Adrenal gland (tissue), 12 donors: Measurements from ENCODE around the gene PMP22. TPM values are rescaled to one million over a fixed set of nuclear protein-coding genes. Genes with fewer than 3 reads are reported as not detected.

Source experiments
- DNase-seq, 7 donors: peaks; one replicate each; pipeline ENCODE4 v3.0.0-alpha.2; 2019 to 2020
- H3K27ac ChIP-seq, 5 donors: fragments of 200-600 bp; sonication (generic) in 4 of 5; 1 replicate in 3 of 5; 2 replicates in 2 of 5; pipeline versions ENCODE4 v1.5.1 to v1.8.0; 2016 to 2020; ENCODE audit warnings: mild to moderate bottlenecking in 1 of 5
- H3K27me3 ChIP-seq: fragments of 200-600 bp; 2 replicates; pipeline ENCODE4 v1.8.0; 2021
- H3K36me3 ChIP-seq, 2 donors: fragments of 200-600 bp; replicated peaks in 1 of 2; 1 replicate in 1 of 2; 2 replicates in 1 of 2; pipeline versions ENCODE4 v1.5.1 to v1.8.0; 2018 to 2022
- H3K4me1 ChIP-seq, 2 donors: fragments of 200-600 bp; replicated peaks in 1 of 2; 1 replicate in 1 of 2; 2 replicates in 1 of 2; pipeline versions ENCODE4 v1.5.1 to v1.8.0; 2018 to 2021
- H3K4me3 ChIP-seq, 4 donors: fragments of 200-600 bp; sonication (generic) in 3 of 4; one replicate each; pipeline ENCODE4 v1.5.1; 2016 to 2018
- H3K9me3 ChIP-seq, 3 donors: fragments of 200-600 bp; sonication (generic) in 1 of 3; replicated peaks in 1 of 3; 1 replicate in 2 of 3; 2 replicates in 1 of 3; pipeline versions ENCODE4 v1.5.1 to v1.8.0; 2016 to 2021
- POLR2A ChIP-seq, 2 donors: fragments of 450-650 bp; IDR thresholded peaks; one replicate each; pipeline ENCODE4 v1.6.1; 2017; ENCODE audit warnings: antibody characterized with exemption in 2 of 2, mild to moderate bottlenecking in 2 of 2, moderate library complexity in 1 of 2
- WGBS, 4 donors: extraction: QIAGEN DNeasy Blood & Tissue Kit in 2 of 4; methylation state at CpG; one replicate each; pipeline versions ENCODE4 v1.1.5 to v1.1.7; 2013 to 2017; 5-methylcytosine and 5-hydroxymethylcytosine counted together
- intact Hi-C, 2 donors: fragments of 100-400 bp; cut with DNase I; formaldehyde crosslinking; loops; one replicate each; pipeline versions ENCODE4 v1.14.1 to v1.15.0; 2022 to 2023
- polyA plus RNA-seq, 3 donors: library from polyadenylated mRNA; stranded (reverse); fragments of 200-250 nt in 2 of 3; fragments of 350-450 nt in 1 of 3; fragmentation: Illumina TruSeq in 1 of 3; extraction: RNeasy Lipid Tissue Mini Kit (QIAGEN cat#74804) in 1 of 3; gene quantifications; one replicate each; pipeline ENCODE4 v1.2.3, GENCODE V29; 2013 to 2014
- total RNA-seq, 9 donors: library from RNA; depleted of rRNA in 4 of 9; stranded (reverse); fragments of >200 nt in 4 of 9; fragments of 120-200 nt in 1 of 9; fragmentation: NEBNext Ultra II Directional in 1 of 9; extraction: Animal tissue kit (Norgen Biotek cat#: 25700) in 1 of 9; gene quantifications; one replicate each; pipeline versions ENCODE4 v1.1.0 to v1.2.4, GENCODE V29; 2013 to 2023
- TF ChIP-seq, protein P1 (sequence below), 6 experiments: fragments of 450-650 bp in 4 of 6; fragments of 200-600 bp in 2 of 6; sonication (generic) in 1 of 6; IDR thresholded peaks; 1 replicate in 5 of 6; 2 replicates in 1 of 6; pipeline versions ENCODE4 v1.5.1 to v1.8.0; 2016 to 2021; ENCODE audit warnings: antibody characterized with exemption in 6 of 6, mild to moderate bottlenecking in 2 of 6, moderate library complexity in 1 of 6
- donor health status: healthy with polysubstance abuse.
- donor health status: Bipolar disorder and iron deficiency.
- donor health status: DM: yes; HTN: yes; CAD: no.
- donor health status: DM: no; HTN: no; CAD: no.
- donor health status: DM: no; HTN: no; CAD: no.
- donor health status: DM: yes; HTN: yes; CAD: no.

PMP22 gene
- total and polyA plus RNA-seq, 12 donors, result 17.1 to 142 (median 71.4) TPM

- Histone ChIP-seq H3K36me3 (no peaks in the 10 kb centered on the region), H3K9me3 (no peaks in the 10 kb centered on the region), H3K27ac (peak overlapping the region in 3 of 5 donors; percentile 89 to 97 (median 96)), H3K27me3 (no peaks in the 10 kb centered on the region), H3K4me1 (peaks cover 7 to 29% of the 10 kb centered on the region in 2 donors), H3K4me3 (peak overlapping the region in 1 of 4 donors; percentile 72)
- intact Hi-C loops, result loop anchor here (5.0 kb wide), 1 partner anchor 239 kb away; no protein-coding TSS in a partner anchor
- TF ChIP-seq POLR2A (IDR thresholded peaks at IDR 0.05), result no peak
- no peak for DNase-seq
- 49 to 53% (median 52%) methylated on average over 3 of the region's 3 CpGs for WGBS, 4 donors
These were observed 1.4 kb downstream of the PMP22 start for GRCh38 chr17:15263680-15264079.

DNA sequence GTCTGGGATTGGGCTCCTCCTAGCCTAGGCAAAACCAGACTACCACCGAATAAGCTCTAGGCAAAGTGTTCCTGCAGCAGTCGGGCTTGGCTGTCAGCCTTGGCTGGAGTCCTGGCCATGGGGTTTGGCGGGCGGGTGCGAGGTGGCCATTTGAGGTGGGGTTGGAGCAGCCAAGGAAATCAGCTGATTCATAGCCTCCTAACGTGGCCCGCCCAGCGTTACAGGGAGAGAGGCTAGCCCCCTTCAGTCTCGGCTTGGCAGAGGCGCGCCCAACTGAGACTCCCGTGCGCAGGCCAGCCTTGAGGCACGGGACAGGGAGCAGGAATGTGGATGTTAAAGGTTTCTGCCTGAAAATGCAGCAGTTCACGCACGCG is 1.9 kb downstream of the PMP22 start:
- peak; percentile 47 to 89 (median 83) for DNase-seq
- 2 to 11% (median 3%) methylated on average over 8 to 17 of the region's 17 CpGs for WGBS, 4 donors
- intact Hi-C loops, result loop anchor here (5.0 kb wide), 1 partner anchor 239 kb away; no protein-coding TSS in a partner anchor

DNA sequence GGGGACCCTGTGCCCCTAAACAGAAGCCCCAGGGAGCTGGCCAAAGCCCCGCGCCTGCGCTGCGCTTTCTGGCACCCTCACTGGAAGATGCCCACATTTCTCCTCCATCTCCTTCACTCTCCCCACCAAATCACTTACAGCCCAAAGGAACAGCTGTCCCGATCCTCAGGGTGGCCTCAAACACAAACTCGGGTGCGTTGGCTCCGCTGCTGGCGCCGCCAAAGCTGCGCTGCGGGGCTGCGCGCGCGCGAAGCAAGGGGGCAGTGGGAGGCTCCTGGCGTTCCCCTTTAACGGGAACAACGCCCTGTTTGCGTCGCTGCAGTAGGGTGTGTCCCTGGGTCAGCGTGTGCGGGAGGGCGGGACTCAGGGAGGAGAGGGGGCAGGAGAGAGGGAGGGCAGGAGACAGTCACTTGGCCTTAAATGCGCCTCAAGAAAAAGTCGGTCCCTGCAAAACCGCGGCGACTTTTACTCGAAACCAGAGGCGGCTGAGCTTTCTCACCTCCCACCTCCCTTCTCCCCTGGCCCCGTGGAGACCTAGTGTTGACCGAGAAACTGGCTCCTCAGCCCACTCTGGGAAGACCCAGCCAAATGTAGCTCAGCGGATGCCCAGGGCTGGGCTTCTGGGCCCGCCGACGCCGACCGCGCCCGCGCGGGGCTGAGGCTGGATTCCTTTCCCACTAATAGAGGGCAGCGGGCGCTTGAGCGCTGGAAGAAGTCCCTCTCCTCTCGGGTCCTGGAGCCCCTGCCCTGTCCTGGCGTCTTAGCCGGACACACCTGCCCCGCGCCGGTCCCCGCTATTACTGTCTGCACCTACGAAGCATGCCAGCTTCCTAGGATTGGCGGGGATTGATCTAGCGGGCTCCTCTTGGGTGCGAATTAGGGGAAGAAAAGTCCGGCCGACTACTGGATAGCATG is 2.6 kb downstream of the PMP22 start:
- peak overlapping the region; percentile 65 to 97 (median 94) for H3K27ac ChIP-seq
- H3K4me1 ChIP-seq, result peaks cover 7 to 33% of the 10 kb centered on the region in 2 donors
- peak overlapping the region; percentile 27 to 72 (median 46) for H3K4me3 ChIP-seq
- intact Hi-C loops, result loop anchor here (5.0 kb wide), 1 partner anchor 240 kb away; no protein-coding TSS in a partner anchor
- peaks cover 0 to 10% of the 10 kb centered on the region in 2 donors for H3K36me3 ChIP-seq
- 2 to 7% (median 4%) methylated on average over 17 to 60 of the region's 60 CpGs for WGBS, 4 donors
- TF ChIP-seq, protein P1, sequence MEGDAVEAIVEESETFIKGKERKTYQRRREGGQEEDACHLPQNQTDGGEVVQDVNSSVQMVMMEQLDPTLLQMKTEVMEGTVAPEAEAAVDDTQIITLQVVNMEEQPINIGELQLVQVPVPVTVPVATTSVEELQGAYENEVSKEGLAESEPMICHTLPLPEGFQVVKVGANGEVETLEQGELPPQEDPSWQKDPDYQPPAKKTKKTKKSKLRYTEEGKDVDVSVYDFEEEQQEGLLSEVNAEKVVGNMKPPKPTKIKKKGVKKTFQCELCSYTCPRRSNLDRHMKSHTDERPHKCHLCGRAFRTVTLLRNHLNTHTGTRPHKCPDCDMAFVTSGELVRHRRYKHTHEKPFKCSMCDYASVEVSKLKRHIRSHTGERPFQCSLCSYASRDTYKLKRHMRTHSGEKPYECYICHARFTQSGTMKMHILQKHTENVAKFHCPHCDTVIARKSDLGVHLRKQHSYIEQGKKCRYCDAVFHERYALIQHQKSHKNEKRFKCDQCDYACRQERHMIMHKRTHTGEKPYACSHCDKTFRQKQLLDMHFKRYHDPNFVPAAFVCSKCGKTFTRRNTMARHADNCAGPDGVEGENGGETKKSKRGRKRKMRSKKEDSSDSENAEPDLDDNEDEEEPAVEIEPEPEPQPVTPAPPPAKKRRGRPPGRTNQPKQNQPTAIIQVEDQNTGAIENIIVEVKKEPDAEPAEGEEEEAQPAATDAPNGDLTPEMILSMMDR (IDR thresholded peaks at IDR 0.05), result peak in 1 of 6 experiments; percentile 14
- TF ChIP-seq POLR2A (IDR thresholded peaks at IDR 0.05), result peak; percentile 64 to 68
- H3K9me3 ChIP-seq, result no peaks in the 10 kb centered on the region
- DNase-seq, result peak; percentile 79 to 91 (median 86)
- H3K27me3 ChIP-seq, result no peaks in the 10 kb centered on the region

More for the DNA sequence above, 1.9 kb downstream of the PMP22 start:
- H3K9me3 ChIP-seq, result no peaks in the 10 kb centered on the region
- peak overlapping the region in 3 of 4 donors; percentile 7 to 72 (median 52) for H3K4me3 ChIP-seq
- H3K4me1 ChIP-seq, result peaks cover 7 to 29% of the 10 kb centered on the region in 2 donors
- peak overlapping the region; percentile 65 to 97 (median 89) for H3K27ac ChIP-seq
- peaks cover 0 to 3% of the 10 kb centered on the region in 2 donors for H3K36me3 ChIP-seq
- H3K27me3 ChIP-seq, result no peaks in the 10 kb centered on the region
- TF ChIP-seq POLR2A (IDR thresholded peaks at IDR 0.05), result peak in 1 of 2 donors; percentile 28
- TF ChIP-seq, protein P1 (IDR thresholded peaks at IDR 0.05), result no peak

GRCh38 chr17:15261802-15262290 is 3.3 kb downstream of the PMP22 start:
- Histone ChIP-seq H3K27ac (peak overlapping the region; percentile 49 to 97 (median 94)), H3K4me1 (peaks cover 12 to 40% of the 10 kb centered on the region in 2 donors), H3K27me3 (no peaks in the 10 kb centered on the region), H3K9me3 (no peaks in the 10 kb centered on the region), H3K4me3 (peak overlapping the region; percentile 27 to 72 (median 46)), H3K36me3 (peaks cover 0 to 16% of the 10 kb centered on the region in 2 donors)
- intact Hi-C loops, result loop anchor here (5.0 kb wide), 1 partner anchor 240 kb away; no protein-coding TSS in a partner anchor
- TF ChIP-seq, protein P1 (IDR thresholded peaks at IDR 0.05), result no peak
- DNase-seq, result peak in 1 of 7 donors; percentile 20
- WGBS, 4 donors, result 25 to 37% (median 29%) methylated on average over 3 to 9 of the region's 9 CpGs
